Ovary (tissue), 3 donors: Measurements from ENCODE around the gene RAC2.

Source experiments
- EP300 ChIP-seq: sonication (generic); formaldehyde crosslinking; IDR thresholded peaks from one replicate; pipeline ENCODE4 v1.6.1; 2017; ENCODE audit warnings: antibody characterized with exemption
- POLR2A ChIP-seq: fragments of 450-650 bp; IDR thresholded peaks from one replicate; pipeline ENCODE4 v1.6.1; 2017; ENCODE audit warnings: antibody characterized with exemption, mild to moderate bottlenecking, moderate library complexity
- TF ChIP-seq, protein P1 (sequence below), 3 donors: fragments of 450-650 bp in 2 of 3; fragments of 200-600 bp in 1 of 3; IDR thresholded peaks; one replicate each; pipeline versions ENCODE4 v1.5.1 to v1.8.0; 2016 to 2022; ENCODE audit warnings: antibody characterized with exemption in 3 of 3, mild to moderate bottlenecking in 1 of 3
- donor health status: DM: no; HTN: no; CAD: no.

DNA sequence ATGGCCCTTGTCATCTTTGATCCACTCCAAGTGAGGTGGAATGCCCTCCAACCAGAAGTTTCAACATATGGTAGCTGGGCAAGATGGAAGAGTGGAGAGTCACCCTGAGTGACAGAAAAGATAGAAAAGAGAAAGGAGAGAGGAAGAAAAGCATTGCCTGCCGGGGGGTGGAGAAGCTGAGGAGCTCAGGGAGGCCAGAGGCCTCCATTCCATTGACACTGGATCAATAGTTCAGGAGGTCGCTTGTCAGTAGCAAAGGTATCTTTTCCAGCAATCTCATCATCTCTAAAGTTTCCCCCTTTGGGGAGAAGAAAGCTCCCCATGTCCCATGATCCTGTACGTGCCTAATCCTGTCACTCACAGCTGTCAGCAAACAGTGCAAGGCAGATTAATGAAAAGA lies 49.3 kb downstream of the RAC2 start:
- TF ChIP-seq, protein P1, sequence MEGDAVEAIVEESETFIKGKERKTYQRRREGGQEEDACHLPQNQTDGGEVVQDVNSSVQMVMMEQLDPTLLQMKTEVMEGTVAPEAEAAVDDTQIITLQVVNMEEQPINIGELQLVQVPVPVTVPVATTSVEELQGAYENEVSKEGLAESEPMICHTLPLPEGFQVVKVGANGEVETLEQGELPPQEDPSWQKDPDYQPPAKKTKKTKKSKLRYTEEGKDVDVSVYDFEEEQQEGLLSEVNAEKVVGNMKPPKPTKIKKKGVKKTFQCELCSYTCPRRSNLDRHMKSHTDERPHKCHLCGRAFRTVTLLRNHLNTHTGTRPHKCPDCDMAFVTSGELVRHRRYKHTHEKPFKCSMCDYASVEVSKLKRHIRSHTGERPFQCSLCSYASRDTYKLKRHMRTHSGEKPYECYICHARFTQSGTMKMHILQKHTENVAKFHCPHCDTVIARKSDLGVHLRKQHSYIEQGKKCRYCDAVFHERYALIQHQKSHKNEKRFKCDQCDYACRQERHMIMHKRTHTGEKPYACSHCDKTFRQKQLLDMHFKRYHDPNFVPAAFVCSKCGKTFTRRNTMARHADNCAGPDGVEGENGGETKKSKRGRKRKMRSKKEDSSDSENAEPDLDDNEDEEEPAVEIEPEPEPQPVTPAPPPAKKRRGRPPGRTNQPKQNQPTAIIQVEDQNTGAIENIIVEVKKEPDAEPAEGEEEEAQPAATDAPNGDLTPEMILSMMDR (IDR thresholded peaks at IDR 0.05), result no peak
- TF ChIP-seq POLR2A (no peak), EP300 (no peak)
